Stimulated activated CD4-positive, alpha-beta T cell treated with anti-CD3 and anti-CD28 coated beads, Interleukin-15, amount 100 ng/mL, for 1 hour (primary cell): Measurements from ENCODE around the gene TIPRL.

Experiments
- DNase-seq, 2 donors: peaks; one replicate each; pipeline ENCODE4 v3.0.0-alpha.2; 2020; ENCODE audit warnings: low read depth in 1 of 2, low spot score in 1 of 2

TIPRL gene

GRCh38 chr1:168213349-168213748, 34.6 kb downstream of the TIPRL start:
- DNase-seq, result no peak

GRCh38 chr1:168216171-168216570, 37.4 kb downstream of the TIPRL start:
- no peak for DNase-seq

- DNase-seq, result no peak
Measured at GRCh38 chr1:168217664-168218063, 38.9 kb downstream of the TIPRL start.

GRCh38 chr1:168218658-168219057, 39.9 kb downstream of the TIPRL start:
- DNase-seq, result no peak

GRCh38 chr1:168220470-168220871, 41.7 kb downstream of the TIPRL start:
- no peak for DNase-seq

GRCh38 chr1:168221275-168221674, 42.5 kb downstream of the TIPRL start:
- no peak for DNase-seq

- DNase-seq, result no peak
Measured at GRCh38 chr1:168223261-168223660, 44.5 kb downstream of the TIPRL start.

- no peak for DNase-seq
Measured at GRCh38 chr1:168223681-168224540, 45.1 kb downstream of the TIPRL start.

- no peak for DNase-seq
Measured at GRCh38 chr1:168224991-168225390, 46.2 kb downstream of the TIPRL start.

GRCh38 chr1:168225476-168226190, 46.9 kb downstream of the TIPRL start, which contains the start of gene SFT2D2:
Gene SFT2D2, plus strand, starts transcription at chr1:168226004. Its CDS starts 76 bp downstream, at chr1:168226080.
- peak; percentile 58 to 74 for DNase-seq

- DNase-seq, result no peak
Measured at GRCh38 chr1:168227620-168228019, 48.9 kb downstream of the TIPRL start.

GRCh38 chr1:168229893-168230292, 51.1 kb downstream of the TIPRL start:
- DNase-seq, result no peak

GRCh38 chr1:168230709-168231108, 51.9 kb downstream of the TIPRL start:
- DNase-seq, result no peak

GRCh38 chr1:168234846-168235547, 56.2 kb downstream of the TIPRL start:
- DNase-seq, result no peak

GRCh38 chr1:168235548-168235885, 56.8 kb downstream of the TIPRL start:
- DNase-seq, result no peak

- DNase-seq, result no peak
Measured at GRCh38 chr1:168235937-168236336, 57.2 kb downstream of the TIPRL start.

GRCh38 chr1:168236836-168237611, 58.3 kb downstream of the TIPRL start:
- no peak for DNase-seq

GRCh38 chr1:168243198-168243597, 64.4 kb downstream of the TIPRL start:
- no peak for DNase-seq

- DNase-seq, result no peak
Measured at GRCh38 chr1:168243636-168244212, 65.0 kb downstream of the TIPRL start.

GRCh38 chr1:168245042-168245441, 66.3 kb downstream of the TIPRL start:
- DNase-seq, result no peak

GRCh38 chr1:168246506-168246905, 67.7 kb downstream of the TIPRL start:
- DNase-seq, result no peak
